ENCODE data around the gene PPIL1. TPM values are rescaled to one million over a fixed set of nuclear protein-coding genes. Genes with fewer than 3 reads are reported as not detected.
"Not testable (repeated sequence)": the region's sequence is repeated elsewhere in the genome, so short reads cannot be mapped to it uniquely, and the experiment has no call there.

The PPIL1 gene
- total RNA-seq, 4 donors from 2014 or later, result 22.8 to 36.0 (median 27.5) TPM

GRCh38 chr6:36817847-36818246 lies 56.8 kb downstream of the PPIL1 start:
- intact Hi-C loops (cut with DNase I; ENCODE audit: low total_unique reads), result no loop called here
- H3K4me1 ChIP-seq, result no peaks in the 10 kb centered on the region
- TF ChIP-seq POLR2A (IDR thresholded peaks at IDR 0.05) (no peak), CTCF (IDR thresholded peaks at IDR 0.05) (no peak)

GRCh38 chr6:36817176-36817817 lies 57.3 kb downstream of the PPIL1 start:
- H3K27ac ChIP-seq, result no peak overlapping the region
- H3K27me3 ChIP-seq, result no peaks in the 10 kb centered on the region
- H3K9me3 ChIP-seq, result no peaks in the 10 kb centered on the region
- intact Hi-C loops (cut with DNase I; ENCODE audit: low total_unique reads), result no loop called here
- no peaks in the 10 kb centered on the region for H3K4me1 ChIP-seq
- DNase-seq, result no peak
- no peaks in the 10 kb centered on the region for H3K36me3 ChIP-seq
- TF ChIP-seq CTCF (IDR thresholded peaks at IDR 0.05) (no peak), POLR2A (IDR thresholded peaks at IDR 0.05) (no peak)
- no peak overlapping the region for H3K4me3 ChIP-seq

More at GRCh38 chr6:36817847-36818246, 56.8 kb downstream of the PPIL1 start:
- Histone ChIP-seq H3K9me3 (no peaks in the 10 kb centered on the region), H3K36me3 (no peaks in the 10 kb centered on the region), H3K27ac (no peak overlapping the region), H3K4me3 (no peak overlapping the region), H3K27me3 (no peaks in the 10 kb centered on the region)
- no peak for DNase-seq

GRCh38 chr6:36815962-36816735 lies 58.5 kb downstream of the PPIL1 start:
- no peak overlapping the region for H3K4me3 ChIP-seq
- no peaks in the 10 kb centered on the region for H3K27me3 ChIP-seq
- no peak for TF ChIP-seq POLR2A (IDR thresholded peaks at IDR 0.05)
- no peak for TF ChIP-seq CTCF (IDR thresholded peaks at IDR 0.05)
- no peaks in the 10 kb centered on the region for H3K36me3 ChIP-seq
- intact Hi-C loops (cut with DNase I; ENCODE audit: low total_unique reads), result no loop called here
- no peaks in the 10 kb centered on the region for H3K9me3 ChIP-seq
- DNase-seq, result no peak
- no peaks in the 10 kb centered on the region for H3K4me1 ChIP-seq
- no peak overlapping the region for H3K27ac ChIP-seq

- DNase-seq, result no peak
- Histone ChIP-seq H3K4me1 (no peaks in the 10 kb centered on the region), H3K27me3 (no peaks in the 10 kb centered on the region), H3K4me3 (no peak overlapping the region), H3K9me3 (no peaks in the 10 kb centered on the region), H3K36me3 (no peaks in the 10 kb centered on the region), H3K27ac (no peak overlapping the region)
- TF ChIP-seq CTCF (IDR thresholded peaks at IDR 0.05) (no peak), POLR2A (IDR thresholded peaks at IDR 0.05) (no peak)
- intact Hi-C loops (cut with DNase I; ENCODE audit: low total_unique reads), result no loop called here
Observed at GRCh38 chr6:36814249-36814648, 60.4 kb downstream of the PPIL1 start.

- Histone ChIP-seq H3K36me3 (no peaks in the 10 kb centered on the region), H3K4me3 (no peak overlapping the region), H3K9me3 (no peaks in the 10 kb centered on the region), H3K27me3 (no peaks in the 10 kb centered on the region), H3K27ac (no peak overlapping the region), H3K4me1 (no peaks in the 10 kb centered on the region)
- TF ChIP-seq POLR2A (IDR thresholded peaks at IDR 0.05) (no peak), CTCF (IDR thresholded peaks at IDR 0.05) (no peak)
- no peak for DNase-seq
- intact Hi-C loops (cut with DNase I; ENCODE audit: low total_unique reads), result no loop called here
Observed at GRCh38 chr6:36813526-36813925, 61.1 kb downstream of the PPIL1 start.

GRCh38 chr6:36813047-36813446 lies 61.6 kb downstream of the PPIL1 start:
- DNase-seq; H3K27ac ChIP-seq; H3K4me3 ChIP-seq; intact Hi-C loops (cut with DNase I; ENCODE audit: low total_unique reads); H3K36me3 ChIP-seq; H3K9me3 ChIP-seq; H3K27me3 ChIP-seq; H3K4me1 ChIP-seq: not testable (repeated sequence)
